HepG2 (cell line): Measurements from ENCODE around the gene MRPL58. TPM values are rescaled to one million over a fixed set of nuclear protein-coding genes. Genes with fewer than 3 reads are reported as not detected.

Experiments used
- ATAC-seq: fragments of 200-7000 bp; cut with Tn5 transposase; 3 replicates; pipeline ENCODE4 v1.9.1; 2020; ENCODE audit warnings: mild to moderate bottlenecking, moderate library complexity
- BruUV-seq: library from RNA; stranded (reverse); fragments of 400-500 nt; replicated peaks from 2 replicates; lab custom pipeline; 2021; lab: Mats Ljungman, UMichigan
- CTCF ChIA-PET: fragments of 300-600 bp; formaldehyde crosslinking; extraction: SDS; loops from one replicate; lab custom pipeline; 2021; ENCODE audit warnings: low total read pairs, inconsistent platforms, low intra/inter-chr PET ratio; lab: Yijun Ruan, JAX
- POLR2A ChIA-PET: fragments of 350-600 bp; sonication (Branson Sonifier 250); formaldehyde crosslinking; loops from one replicate; lab custom pipeline; 2020; ENCODE audit warnings: antibody characterized with exemption, inconsistent platforms; lab: Yijun Ruan, JAX
- DNase-seq: peaks from one replicate; pipeline ENCODE4 v3.0.0-alpha.2; 2015; ENCODE audit warnings: low spot score
- FAIRE-seq: peaks from 3 replicates; lab custom pipeline; 2011; peaks lifted over from hg19 to GRCh38; lab: Jason Lieb, UNC
- H2AFZ ChIP-seq: one replicate; pipeline ENCODE4 v1.6.1; 2011; ENCODE audit warnings: low read length, inconsistent platforms
- H3K27ac ChIP-seq: fragments of 300-600 bp; 3 replicates; pipeline ENCODE4 v1.8.0; 2011; ENCODE audit warnings: mixed run types, mild to moderate bottlenecking, mixed read lengths, low read length, inconsistent platforms; ENCODE audit not compliant: insufficient read depth; ENCODE audit errors: extremely low read length
- H3K27me3 ChIP-seq, 2 experiments: fragments of 200-600 bp in 1 of 2; 2 replicates in 1 of 2; 3 replicates in 1 of 2; pipeline versions ENCODE4 v1.6.0 to v1.8.0; 2011; ENCODE audit warnings: low read length in 2 of 2, mild to moderate bottlenecking in 2 of 2, moderate library complexity in 2 of 2, inconsistent platforms in 1 of 2; ENCODE audit not compliant: insufficient read depth in 2 of 2, control insufficient read depth in 1 of 2
- H3K36me3 ChIP-seq, 2 experiments: fragments of 200-600 bp in 1 of 2; replicated peaks in 1 of 2; 2 replicates in 1 of 2; 3 replicates in 1 of 2; pipeline versions ENCODE4 v1.5.1 to v1.8.0; 2011; ENCODE audit warnings: low read length in 2 of 2, inconsistent platforms in 1 of 2; ENCODE audit not compliant: insufficient read depth in 2 of 2, control insufficient read depth in 1 of 2
- H3K4me1 ChIP-seq: 2 replicates; pipeline ENCODE4 v1.5.1; 2012; ENCODE audit warnings: low read length, inconsistent platforms; ENCODE audit not compliant: insufficient read depth
- H3K4me2 ChIP-seq: 2 replicates; pipeline ENCODE4 v1.6.0; 2011; ENCODE audit warnings: low read depth, low read length, inconsistent platforms
- H3K4me3 ChIP-seq, 3 experiments: fragments of 200-600 bp in 1 of 3; sonication (generic), shearing (Covaris generic) in 1 of 3; replicated peaks in 1 of 3; 2 replicates each; pipeline ENCODE4 v1.5.1; 2011 to 2016; ENCODE audit warnings: low read length in 3 of 3, inconsistent platforms in 2 of 3, low read depth in 2 of 3, mild to moderate bottlenecking in 2 of 3, control low read depth in 1 of 3, mixed read lengths in 1 of 3; ENCODE audit not compliant: insufficient read depth in 1 of 3
- H3K79me2 ChIP-seq: one replicate; pipeline ENCODE4 v1.6.1; 2011; ENCODE audit warnings: low read length, inconsistent platforms; ENCODE audit not compliant: insufficient read depth
- H3K9ac ChIP-seq: 2 replicates; pipeline ENCODE4 v1.6.0; 2011; ENCODE audit warnings: mild to moderate bottlenecking, low read depth, low read length, inconsistent platforms; ENCODE audit not compliant: insufficient read depth
- H3K9me3 ChIP-seq: 2 replicates; pipeline ENCODE4 v1.5.1; 2012; ENCODE audit warnings: mild to moderate bottlenecking, low read length
- H4K20me1 ChIP-seq: 2 replicates; pipeline ENCODE4 v1.6.0; 2011; ENCODE audit warnings: inconsistent platforms, mild to moderate bottlenecking, low read length, moderate library complexity; ENCODE audit not compliant: insufficient read depth
- ARID2 ChIP-seq: sonication (generic); formaldehyde crosslinking; IDR thresholded peaks from 2 replicates; pipeline ENCODE4 v1.8.1; 2022; ENCODE audit warnings: mild to moderate bottlenecking, missing genetic modification reagents, borderline replicate concordance
- DNMT1 ChIP-seq: sonication (generic); formaldehyde crosslinking; IDR thresholded peaks from 2 replicates; pipeline ENCODE4 v1.5.1; 2020; ENCODE audit warnings: mild to moderate bottlenecking, missing genetic modification reagents
- POLR2G ChIP-seq: fragments of 200-400 bp; formaldehyde crosslinking; IDR thresholded peaks from 2 replicates; pipeline ENCODE4 v1.6.1; 2018; ENCODE audit warnings: mild to moderate bottlenecking, low read depth, low read length, moderate library complexity
- SAP130 ChIP-seq: IDR thresholded peaks from 2 replicates; pipeline ENCODE4 v1.6.1; 2016; ENCODE audit warnings: low read depth
- SOX13 ChIP-seq, 3 experiments: fragments of 450-650 bp in 1 of 3; sonication (generic) in 1 of 3; formaldehyde crosslinking in 1 of 3; IDR thresholded peaks in 2 of 3; conservative IDR thresholded peaks in 1 of 3; 2 replicates each; pipeline versions ENCODE4 v1.5.0 to v1.6.1; 2016 to 2020; ENCODE audit warnings: antibody characterized with exemption in 1 of 3, mild to moderate bottlenecking in 1 of 3, missing compliant biosample characterization in 1 of 3, missing genetic modification reagents in 1 of 3, moderate library complexity in 1 of 3
- SOX5 ChIP-seq: IDR thresholded peaks from 2 replicates; pipeline ENCODE4 v1.6.1; 2016; ENCODE audit warnings: borderline replicate concordance
- ZFY ChIP-seq: sonication (generic); formaldehyde crosslinking; IDR thresholded peaks from 2 replicates; pipeline ENCODE4 v1.4.0; 2020; ENCODE audit warnings: missing genetic modification reagents
- ZNF274 ChIP-seq: sonication (generic); formaldehyde crosslinking; IDR thresholded peaks from 2 replicates; pipeline ENCODE4 v1.5.1; 2020; ENCODE audit warnings: mild to moderate bottlenecking, missing genetic modification reagents
- ZNF556 ChIP-seq: sonication (generic); formaldehyde crosslinking; IDR thresholded peaks from 2 replicates; pipeline ENCODE4 v1.4.0; 2020; ENCODE audit warnings: mild to moderate bottlenecking, missing genetic modification reagents, borderline replicate concordance
- in situ Hi-C: cut with HindIII; loops from 2 replicates; pipeline ENCODE4 v1.10.0; 2017; ENCODE audit warnings: low pct_unique_long_range_greater_than_20kb; ENCODE audit not compliant: extremely low pct_ligation_motif_present
- intact Hi-C: fragments of 100-400 bp; cut with micrococcal nuclease; formaldehyde crosslinking; loops from one replicate; pipeline ENCODE4 v1.10.0; 2022; ENCODE audit not compliant: unreplicated experiment
- polyA plus RNA-seq, 8 experiments: library from polyadenylated mRNA; depleted of rRNA in 3 of 8; stranded (reverse) in 7 of 8; unstranded in 1 of 8; fragments of >200 nt; fragmentation: Illumina TruSeq in 4 of 8; extraction: Trizol in 4 of 8; gene quantifications; 2 replicates each; pipeline versions ENCODE4 v1.2.1 to v1.2.3, GENCODE V29; 2011 to 2016; ENCODE audit warnings: low read depth in 4 of 8, missing spikeins in 1 of 8, mixed read lengths in 1 of 8; ENCODE audit not compliant: insufficient read depth in 1 of 8
- total RNA-seq, 5 experiments: library from RNA; depleted of rRNA; stranded (reverse); fragments of >200 nt; fragmentation: Illumina TruSeq; extraction: Trizol; gene quantifications; 2 replicates each; pipeline ENCODE4 v1.2.3, GENCODE V29; 2016; ENCODE audit warnings: low read depth in 1 of 5
- TF ChIP-seq, protein P1 (sequence below): sonication (generic); formaldehyde crosslinking; IDR thresholded peaks from 2 replicates; pipeline ENCODE4 v1.5.1; 2020; ENCODE audit warnings: missing genetic modification reagents, mild to moderate bottlenecking, borderline replicate concordance

The MRPL58 gene
- total and polyA plus RNA-seq, 2 of the 13 experiments (the other 11 are each of a cell fraction or from before 2014, with no cell fraction given), result 44.9 to 68.9 TPM

DNA sequence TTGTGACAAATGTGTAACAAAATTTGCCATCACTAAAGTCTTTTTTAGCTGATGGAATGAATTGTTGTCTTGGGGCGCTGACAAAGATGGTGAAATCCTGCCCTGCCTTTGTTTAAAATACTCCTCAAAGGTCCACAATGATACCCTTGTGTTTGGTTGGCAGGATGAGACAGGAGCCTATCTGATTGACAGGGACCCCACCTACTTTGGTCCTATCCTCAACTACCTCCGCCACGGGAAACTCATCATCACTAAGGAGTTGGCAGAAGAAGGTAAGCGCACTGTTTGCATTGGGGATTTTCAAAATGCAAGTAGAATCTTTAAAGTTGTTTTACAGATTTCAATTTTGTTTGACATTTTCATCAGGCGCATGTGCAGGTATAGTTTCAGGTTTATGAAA, 36.6 kb downstream of the MRPL58 start (continued):
- TF ChIP-seq SAP130 (CRISPR knock-in tag), result 0 out of 2 replicates have a peak, but pooled peaks have one; percentile 15
- TF ChIP-seq SOX13 (IDR thresholded peaks at IDR 0.05), result no peak
- peak in 1 of 2 experiments; percentile 32; a peak in 1 of 4 replicates for TF ChIP-seq SOX13 (CRISPR knock-in tag; conservative IDR thresholded peaks at IDR 0.05 in 1 of 2, IDR thresholded peaks at IDR 0.05 in 1 of 2)
- no peak for TF ChIP-seq SOX5 (CRISPR knock-in tag)

DNA sequence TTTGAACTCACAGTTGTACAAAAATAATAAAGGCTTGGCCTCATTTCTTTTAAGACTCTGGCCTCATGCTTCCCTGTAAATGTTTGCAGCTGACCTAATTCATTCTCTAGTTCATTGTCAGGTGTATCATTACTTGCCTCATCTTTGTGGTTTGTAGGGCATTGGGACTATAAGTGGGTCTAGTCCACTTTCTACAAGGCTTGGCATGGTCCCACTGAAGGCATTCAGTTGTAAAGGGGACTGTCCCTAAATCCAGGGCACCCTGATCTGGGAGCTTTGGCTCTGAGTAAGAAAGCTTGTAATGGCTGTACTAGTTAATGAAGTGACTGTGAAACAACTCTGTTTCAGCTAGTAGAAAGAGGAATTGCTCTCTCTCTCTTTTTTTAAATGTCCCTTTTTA, 37.2 kb downstream of the MRPL58 start:
- POLR2A ChIA-PET, result interaction anchor here (0.8 to 4.8 kb wide), 2 partner anchors 14 to 82 kb away, joined by 3 to 76 read pairs; partner anchors contain the start of gene NT5C
- H2AFZ ChIP-seq, result no peak overlapping the region
- in situ Hi-C loops, result no loop called here

More for the DNA sequence above, 37.2 kb downstream of the MRPL58 start:
- no peak for DNase-seq
- ATAC-seq, result no peak
- no TSS peak for BruUV-seq
- no peak overlapping the region for H3K4me2 ChIP-seq
- H3K9ac ChIP-seq, result no peak overlapping the region
- CTCF ChIA-PET, result no interaction called here
- FAIRE-seq, result no peak
- H4K20me1 ChIP-seq, result no peaks in the 10 kb centered on the region; the same call in 1 of the 2 replicates
- no peak overlapping the region for H3K27ac ChIP-seq
- no peaks in the 10 kb centered on the region; a peak in 1 of 5 replicates for H3K27me3 ChIP-seq
- no peak overlapping the region for H3K4me3 ChIP-seq
- H3K4me1 ChIP-seq, result peaks cover 29% of the 10 kb centered on the region
- peaks cover 27% of the 10 kb centered on the region for H3K79me2 ChIP-seq
- peaks cover 13 to 32% of the 10 kb centered on the region in 2 experiments for H3K36me3 ChIP-seq
- TF ChIP-seq ZNF556 (CRISPR knock-in tag) (no peak), POLR2G (no peak), ZFY (no peak), ZNF274 (CRISPR knock-in tag) (no peak), ARID2 (CRISPR knock-in tag) (no peak), DNMT1 (CRISPR knock-in tag) (no peak)
- TF ChIP-seq, protein P1, sequence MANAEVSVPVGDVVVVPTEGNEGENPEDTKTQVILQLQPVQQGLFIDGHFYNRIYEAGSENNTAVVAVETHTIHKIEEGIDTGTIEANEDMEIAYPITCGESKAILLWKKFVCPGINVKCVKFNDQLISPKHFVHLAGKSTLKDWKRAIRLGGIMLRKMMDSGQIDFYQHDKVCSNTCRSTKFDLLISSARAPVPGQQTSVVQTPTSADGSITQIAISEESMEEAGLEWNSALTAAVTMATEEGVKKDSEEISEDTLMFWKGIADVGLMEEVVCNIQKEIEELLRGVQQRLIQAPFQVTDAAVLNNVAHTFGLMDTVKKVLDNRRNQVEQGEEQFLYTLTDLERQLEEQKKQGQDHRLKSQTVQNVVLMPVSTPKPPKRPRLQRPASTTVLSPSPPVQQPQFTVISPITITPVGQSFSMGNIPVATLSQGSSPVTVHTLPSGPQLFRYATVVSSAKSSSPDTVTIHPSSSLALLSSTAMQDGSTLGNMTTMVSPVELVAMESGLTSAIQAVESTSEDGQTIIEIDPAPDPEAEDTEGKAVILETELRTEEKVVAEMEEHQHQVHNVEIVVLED, result no peak
- no peaks in the 10 kb centered on the region for H3K9me3 ChIP-seq
- intact Hi-C loops, result loop anchor here (5.0 kb wide), 1 partner anchor 38 kb away; the partner anchor contains the start of gene SLC16A5
